GM19455 (cell line): ENCODE measurements around the gene USP32.
"Not testable (repeated sequence)": the region's sequence is repeated elsewhere in the genome, so short reads cannot be mapped to it uniquely, and the experiment has no call there.

Source experiments
- ATAC-seq: cut with Tn5 transposase; IDR thresholded peaks from one replicate; pipeline ENCODE4 v1.9.1; 2021; ENCODE audit not compliant: unreplicated experiment

The USP32 gene

GRCh38 chr17:60392042-60392844, at the start of gene USP32:
TSS of gene USP32 (minus strand) at chr17:60392133. CDS start at chr17:60391939, 194 bp downstream.
- peak; percentile 84 for ATAC-seq

GRCh38 chr17:60439501-60439900, 47.6 kb upstream of the USP32 start:
- no peak for ATAC-seq

- ATAC-seq: no peak
Observed at GRCh38 chr17:60436676-60437075, 44.7 kb upstream of the USP32 start.

- no peak for ATAC-seq
Observed at GRCh38 chr17:60435244-60436167, 43.6 kb upstream of the USP32 start.

- ATAC-seq: not testable (repeated sequence)
Observed at GRCh38 chr17:60433021-60433997, 41.4 kb upstream of the USP32 start.

- ATAC-seq: not testable (repeated sequence)
Observed at GRCh38 chr17:60430561-60430960, 38.6 kb upstream of the USP32 start.

- not testable (repeated sequence) for ATAC-seq
Observed at GRCh38 chr17:60428491-60428890, 36.6 kb upstream of the USP32 start.

- ATAC-seq: no peak
Observed at GRCh38 chr17:60426596-60426995, 34.7 kb upstream of the USP32 start.

GRCh38 chr17:60425626-60426025, 33.7 kb upstream of the USP32 start:
- ATAC-seq: no peak

- ATAC-seq: no peak
Observed at GRCh38 chr17:60423865-60424264, 31.9 kb upstream of the USP32 start.

GRCh38 chr17:60422162-60422665, 30.3 kb upstream of the USP32 start, which contains the start of gene CHCT1:
TSS of gene CHCT1 (plus strand) at chr17:60422489. CDS start at chr17:60422593, 104 bp downstream.
- no peak for ATAC-seq

- peak; percentile 93 for ATAC-seq
Observed at GRCh38 chr17:60421273-60422161, 29.6 kb upstream of the USP32 start.

- ATAC-seq: not testable (repeated sequence)
Observed at GRCh38 chr17:60419875-60420274, 27.9 kb upstream of the USP32 start.

GRCh38 chr17:60419003-60419402, 27.1 kb upstream of the USP32 start:
- not testable (repeated sequence) for ATAC-seq

GRCh38 chr17:60416368-60416925, 24.5 kb upstream of the USP32 start:
- ATAC-seq: no peak

GRCh38 chr17:60415146-60415545, 23.2 kb upstream of the USP32 start:
- ATAC-seq: no peak

GRCh38 chr17:60412701-60413100, 20.8 kb upstream of the USP32 start:
- no peak for ATAC-seq

GRCh38 chr17:60410001-60410400, 18.1 kb upstream of the USP32 start:
- ATAC-seq: no peak

GRCh38 chr17:60406887-60407286, 15.0 kb upstream of the USP32 start:
- ATAC-seq: no peak
